GM18498 (cell line): ENCODE data around the gene FMC1.

ENCODE experiments used
- ATAC-seq: cut with Tn5 transposase; IDR thresholded peaks from one replicate; pipeline ENCODE4 v1.9.1; 2021; ENCODE audit warnings: mild to moderate bottlenecking, moderate library complexity; ENCODE audit not compliant: unreplicated experiment

The FMC1 gene

GRCh38 chr7:139370943-139371313 lies 29.8 kb downstream of the FMC1 start:
- no peak for ATAC-seq

- no peak for ATAC-seq
Measured at GRCh38 chr7:139374246-139374645, 33.1 kb downstream of the FMC1 start.

- ATAC-seq, result no peak
Measured at GRCh38 chr7:139382439-139382838, 41.3 kb downstream of the FMC1 start.

- no peak for ATAC-seq
Measured at GRCh38 chr7:139384611-139385010, 43.5 kb downstream of the FMC1 start.

- ATAC-seq, result no peak
Measured at GRCh38 chr7:139387594-139387993, 46.5 kb downstream of the FMC1 start.

- no peak for ATAC-seq
Measured at GRCh38 chr7:139389091-139389490, 48.0 kb downstream of the FMC1 start.

GRCh38 chr7:139389774-139390173 lies 48.6 kb downstream of the FMC1 start:
- ATAC-seq, result no peak

GRCh38 chr7:139393621-139394211 lies 52.6 kb downstream of the FMC1 start:
- no peak for ATAC-seq

GRCh38 chr7:139394540-139394939 lies 53.4 kb downstream of the FMC1 start:
- ATAC-seq, result no peak
